H1 (cell line): ENCODE measurements around the gene XPOT. TPM values are rescaled to one million over a fixed set of nuclear protein-coding genes. Genes with fewer than 3 reads are reported as not detected.

Experiments
- CTCF ChIA-PET: fragments of 300-600 bp; sonication (Branson Sonifier 250); formaldehyde crosslinking; loops from one replicate; lab custom pipeline; 2021; ENCODE audit not compliant: partially characterized antibody; lab: Charles Lee
- POLR2A ChIA-PET: fragments of 300-600 bp; sonication (Branson Sonifier 250); formaldehyde crosslinking; loops from one replicate; lab custom pipeline; 2021; ENCODE audit warnings: inconsistent platforms; ENCODE audit not compliant: partially characterized antibody; lab: Charles Lee
- DNase-seq, 2 experiments: peaks; one replicate each; pipeline versions ENCODE4 v3.0.0 to v3.0.0-alpha.2; 2010 to 2022; ENCODE audit warnings: low spot score in 2 of 2, low read depth in 1 of 2, mixed read lengths in 1 of 2
- FAIRE-seq: peaks from 2 replicates; lab custom pipeline; 2011; peaks lifted over from hg19 to GRCh38; lab: Jason Lieb, UNC
- H2AFZ ChIP-seq: 2 replicates; pipeline ENCODE4 v1.8.1; 2012; ENCODE audit warnings: low read length, inconsistent platforms
- H2AK5ac ChIP-seq: 2 replicates; pipeline ENCODE4 v1.6.1; 2013; ENCODE audit warnings: low read depth, low read length
- H2BK120ac ChIP-seq: replicated peaks from 2 replicates; pipeline ENCODE3; 2013; ENCODE audit warnings: low read depth, low read length, inconsistent platforms
- H2BK12ac ChIP-seq: 2 replicates; pipeline ENCODE4 v1.6.1; 2013; ENCODE audit warnings: low read depth, low read length
- H2BK15ac ChIP-seq: 2 replicates; pipeline ENCODE4 v1.6.1; 2013; ENCODE audit warnings: low read length
- H2BK20ac ChIP-seq: 2 replicates; pipeline ENCODE4 v1.6.1; 2013; ENCODE audit warnings: low read length
- H2BK5ac ChIP-seq: 2 replicates; pipeline ENCODE4 v1.6.1; 2013; ENCODE audit warnings: low read depth, low read length
- H3K14ac ChIP-seq: 2 replicates; pipeline ENCODE4 v1.6.1; 2013; ENCODE audit warnings: inconsistent platforms; ENCODE audit not compliant: insufficient read length
- H3K18ac ChIP-seq: 2 replicates; pipeline ENCODE4 v1.6.1; 2013; ENCODE audit warnings: low read length; ENCODE audit errors: extremely low read depth
- H3K23ac ChIP-seq: 2 replicates; pipeline ENCODE4 v1.6.1; 2013; ENCODE audit warnings: inconsistent platforms; ENCODE audit not compliant: insufficient read length
- H3K23me2 ChIP-seq: 2 replicates; pipeline ENCODE4 v1.6.1; 2013; ENCODE audit warnings: low read depth, low read length
- H3K27ac ChIP-seq: 2 replicates; pipeline ENCODE4 v1.6.1; 2011; ENCODE audit warnings: low read depth, low read length, inconsistent platforms
- H3K27me3 ChIP-seq, 4 experiments: replicated peaks in 1 of 4; 1 replicate in 1 of 4; 2 replicates in 3 of 4; pipeline versions ENCODE4 v1.6.1 to v1.8.1; 2011 to 2013; ENCODE audit warnings: low read length in 3 of 4, mild to moderate bottlenecking in 3 of 4, inconsistent platforms in 2 of 4, mixed read lengths in 2 of 4, moderate library complexity in 1 of 4; ENCODE audit not compliant: control insufficient read depth in 3 of 4, insufficient read depth in 3 of 4; ENCODE audit errors: extremely low read depth in 1 of 4
- H3K36me3 ChIP-seq, 4 experiments: 2 replicates each; pipeline versions ENCODE4 v1.6.1 to v1.8.1; 2011 to 2013; ENCODE audit warnings: mild to moderate bottlenecking in 4 of 4, low read length in 3 of 4, moderate library complexity in 2 of 4, control low read depth in 1 of 4, inconsistent platforms in 1 of 4; ENCODE audit not compliant: insufficient read depth in 4 of 4, control insufficient read depth in 2 of 4
- H3K4ac ChIP-seq: replicated peaks from 2 replicates; pipeline ENCODE3; 2013; ENCODE audit warnings: low read length, low read depth, mixed read lengths, inconsistent platforms; ENCODE audit not compliant: insufficient read length
- H3K4me1 ChIP-seq, 4 experiments: replicated peaks in 1 of 4; 1 replicate in 1 of 4; 2 replicates in 3 of 4; pipeline versions ENCODE4 v1.6.1 to v1.8.1; 2011 to 2013; ENCODE audit warnings: low read length in 3 of 4, inconsistent platforms in 2 of 4, mixed read lengths in 1 of 4; ENCODE audit not compliant: insufficient read depth in 4 of 4, control insufficient read depth in 3 of 4
- H3K4me2 ChIP-seq, 2 experiments: 2 replicates each; pipeline versions ENCODE4 v1.6.1 to v1.8.1; 2011 to 2013; ENCODE audit warnings: low read depth in 2 of 2, low read length in 2 of 2, control low read depth in 1 of 2, inconsistent platforms in 1 of 2, mild to moderate bottlenecking in 1 of 2; ENCODE audit not compliant: insufficient read depth in 1 of 2
- H3K4me3 ChIP-seq, 4 experiments: fragments of 200-600, 300-600 bp in 1 of 4; sonication (generic), shearing (Covaris generic), sonication (Bioruptor Twin) in 1 of 4; 2 replicates each; pipeline versions ENCODE4 v1.5.1 to v1.8.1; 2011 to 2016; ENCODE audit warnings: low read length in 4 of 4, low read depth in 3 of 4, control low read depth in 2 of 4, inconsistent platforms in 2 of 4, mild to moderate bottlenecking in 2 of 4, mixed read lengths in 1 of 4, moderate library complexity in 1 of 4; ENCODE audit not compliant: insufficient read depth in 2 of 4; ENCODE audit errors: extremely low read depth in 1 of 4
- H3K56ac ChIP-seq: replicated peaks from 2 replicates; pipeline ENCODE3; 2013; ENCODE audit warnings: low read depth, mild to moderate bottlenecking, mixed read lengths, low read length, inconsistent platforms; ENCODE audit not compliant: insufficient read length
- H3K79me1 ChIP-seq: 2 replicates; pipeline ENCODE4 v1.6.1; 2013; ENCODE audit warnings: low read depth, low read length, control low read depth
- H3K79me2 ChIP-seq, 2 experiments: 2 replicates each; pipeline versions ENCODE4 v1.6.1 to v1.8.1; 2012 to 2013; ENCODE audit warnings: low read length in 2 of 2, mild to moderate bottlenecking in 2 of 2, inconsistent platforms in 1 of 2; ENCODE audit not compliant: insufficient read depth in 2 of 2, control insufficient read depth in 1 of 2
- H3K9ac ChIP-seq, 4 experiments: replicated peaks in 1 of 4; 1 replicate in 1 of 4; 2 replicates in 3 of 4; pipeline versions ENCODE4 v1.6.1 to v1.8.1; 2011 to 2013; ENCODE audit warnings: low read depth in 3 of 4, low read length in 3 of 4, control low read depth in 2 of 4, mild to moderate bottlenecking in 2 of 4, moderate library complexity in 2 of 4, inconsistent platforms in 1 of 4; ENCODE audit errors: extremely low read depth in 1 of 4
- H3K9me3 ChIP-seq, 2 experiments: 2 replicates each; pipeline versions ENCODE4 v1.6.1 to v1.8.1; 2012 to 2013; ENCODE audit warnings: mild to moderate bottlenecking in 2 of 2, moderate library complexity in 2 of 2, control low read depth in 1 of 2, inconsistent platforms in 1 of 2, low read depth in 1 of 2, low read length in 1 of 2, mixed read lengths in 1 of 2; ENCODE audit not compliant: insufficient read depth in 2 of 2
- H4K20me1 ChIP-seq, 2 experiments: replicated peaks in 1 of 2; 2 replicates each; pipeline versions ENCODE3 to v1.8.1; 2011 to 2013; ENCODE audit warnings: inconsistent platforms in 2 of 2, low read length in 2 of 2, mild to moderate bottlenecking in 1 of 2; ENCODE audit not compliant: insufficient read depth in 2 of 2, control insufficient read depth in 1 of 2
- H4K5ac ChIP-seq: 2 replicates; pipeline ENCODE4 v1.6.1; 2013; ENCODE audit warnings: low read length, low read depth, mixed read lengths, inconsistent platforms; ENCODE audit not compliant: insufficient read length
- H4K8ac ChIP-seq: 2 replicates; pipeline ENCODE4 v1.8.0; 2013; ENCODE audit warnings: mild to moderate bottlenecking, moderate library complexity, low read length, inconsistent platforms; ENCODE audit not compliant: insufficient read depth; ENCODE audit errors: extremely low read depth
- H4K91ac ChIP-seq: replicated peaks from 2 replicates; pipeline ENCODE3; 2013; ENCODE audit warnings: low read length, mixed read lengths, inconsistent platforms; ENCODE audit not compliant: insufficient read length
- CEBPB ChIP-seq: IDR thresholded peaks from 2 replicates; pipeline ENCODE4 v1.6.1; 2012; ENCODE audit warnings: low read depth, low read length
- HDAC6 ChIP-seq: IDR thresholded peaks from one replicate; pipeline ENCODE4 v1.7.1; 2012; ENCODE audit warnings: low read depth, mild to moderate bottlenecking, inconsistent platforms, low read length, moderate library complexity
- RBBP5 ChIP-seq: IDR thresholded peaks from 2 replicates; pipeline ENCODE4 v1.7.1; 2012; ENCODE audit warnings: low read depth, mild to moderate bottlenecking, inconsistent platforms, low read length, moderate library complexity, borderline replicate concordance
- RXRA ChIP-seq: IDR thresholded peaks from 2 replicates; pipeline ENCODE4 v1.6.1; 2011; ENCODE audit warnings: low read depth, mild to moderate bottlenecking, low read length, moderate library complexity; ENCODE audit not compliant: insufficient read depth
- SAP30 ChIP-seq: fragments of 300-600 bp; sonication (generic); IDR thresholded peaks from 2 replicates; pipeline ENCODE4 v1.7.1; 2012; ENCODE audit warnings: low read length, moderate library complexity, mild to moderate bottlenecking, inconsistent platforms; ENCODE audit not compliant: insufficient read depth, insufficient replicate concordance
- SIN3A ChIP-seq, 2 experiments: IDR thresholded peaks in 1 of 2; conservative IDR thresholded peaks in 1 of 2; 2 replicates each; pipeline ENCODE4 v1.6.1; 2011 to 2012; ENCODE audit warnings: low read length in 2 of 2, improper control_type of control experiment in 1 of 2, low read depth in 1 of 2, mild to moderate bottlenecking in 1 of 2
- SIX5 ChIP-seq: IDR thresholded peaks from 2 replicates; pipeline ENCODE4 v1.6.1; 2011; ENCODE audit warnings: mild to moderate bottlenecking, low read depth, low read length
- SP2 ChIP-seq: IDR thresholded peaks from 2 replicates; pipeline ENCODE4 v1.6.1; 2012; ENCODE audit warnings: mild to moderate bottlenecking, low read length, inconsistent platforms
- whole genome bisulfite sequencing, 2 experiments: shearing (Covaris generic) in 1 of 2; methylation state at CpG; one replicate each; pipeline versions ENCODE4 v1.1.6 to v1.1.7; 2013 to 2015; ENCODE audit warnings: low lambda C conversion rate in 2 of 2, mixed read lengths in 2 of 2, inconsistent platforms in 1 of 2, low coverage in 1 of 2, missing lambda C conversion rate in 1 of 2; ENCODE audit not compliant: insufficient replicate concordance in 2 of 2, insufficient coverage in 1 of 2, insufficient read length in 1 of 2; ENCODE audit errors: extremely low coverage in 1 of 2, missing lambda C conversion rate in 1 of 2; 5-methylcytosine and 5-hydroxymethylcytosine counted together
- polyA plus RNA-seq, 7 experiments: library from polyadenylated mRNA; depleted of rRNA in 3 of 7; stranded (reverse) in 5 of 7; unstranded in 2 of 7; fragments of >200 nt in 5 of 7; fragments of 200-250 nt in 2 of 7; gene quantifications; 1 replicate in 5 of 7; 2 replicates in 1 of 7; 4 replicates in 1 of 7; pipeline versions ENCODE4 v1.2.1 to v1.2.3, GENCODE V29; 2011 to 2013; ENCODE audit warnings: missing spikeins in 2 of 7, mixed read lengths in 2 of 7
- total RNA-seq: library from RNA; stranded (reverse); fragmentation: NEBNext Ultra II Directional; extraction: Animal tissue kit (Norgen Biotek cat#: 25700); gene quantifications from 2 replicates; pipeline ENCODE4 v1.2.1, GENCODE V29; 2021

XPOT gene
- total and polyA plus RNA-seq, 2 of the 8 experiments (the other 6 are each of a cell fraction or from before 2014, with no cell fraction given) = 38.8 to 176 TPM

DNA sequence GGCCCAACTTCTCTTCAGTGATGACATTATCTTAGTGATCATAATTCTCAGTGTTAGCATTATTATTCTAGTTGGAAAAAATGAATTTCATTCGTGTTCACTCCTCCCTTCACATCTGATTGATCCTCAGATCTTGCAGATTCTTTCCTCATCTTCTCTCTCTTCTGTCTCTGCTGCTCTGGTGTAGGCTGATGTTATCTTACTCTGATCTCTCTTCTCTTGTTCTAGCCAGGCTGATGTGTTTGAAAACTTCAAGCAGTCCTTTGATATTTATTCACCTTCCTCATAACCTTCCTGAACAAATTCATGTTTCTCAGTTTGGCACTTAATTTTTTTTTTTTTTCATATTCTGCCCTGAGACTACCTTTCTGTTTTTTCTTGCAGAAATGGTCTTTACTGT lies 42.1 kb downstream of the XPOT start:
- FAIRE-seq (no peak), DNase-seq (no peak)
- no peak overlapping the region for H3K23ac ChIP-seq
- peaks cover 15 to 69% (median 45%) of the 10 kb centered on the region in 4 experiments for H3K36me3 ChIP-seq
- no peak overlapping the region for H4K5ac ChIP-seq
- no peak overlapping the region for H2BK5ac ChIP-seq
- H3K9me3 ChIP-seq = no peaks in the 10 kb centered on the region
- H2BK20ac ChIP-seq = no peak overlapping the region
- no peak overlapping the region for H4K8ac ChIP-seq
- POLR2A ChIA-PET = interaction anchor here (1.0 kb wide), 1 partner anchor 14 kb away, joined by 3 read pairs; no protein-coding TSS in a partner anchor
- no peak overlapping the region for H3K4me3 ChIP-seq
- no peak overlapping the region for H3K27ac ChIP-seq
- no peaks in the 10 kb centered on the region; the same call in 1 of the 2 replicates for H3K23me2 ChIP-seq
- H4K91ac ChIP-seq = no peak overlapping the region
- H4K20me1 ChIP-seq = peaks cover 2 to 4% of the 10 kb centered on the region in 2 experiments
- H3K79me1 ChIP-seq = no peaks in the 10 kb centered on the region
- H3K18ac ChIP-seq = no peak overlapping the region
- no peak overlapping the region for H2AK5ac ChIP-seq
- no peak overlapping the region for H2BK15ac ChIP-seq
- no peak overlapping the region for H3K4me2 ChIP-seq
- no peaks in the 10 kb centered on the region for H3K79me2 ChIP-seq
- H3K56ac ChIP-seq = no peak overlapping the region
- TF ChIP-seq RXRA (no peak), SIX5 (no peak), RBBP5 (no peak), HDAC6 (no peak), SP2 (no peak), SAP30 (no peak), SIN3A (conservative IDR thresholded peaks at IDR 0.05 in 1 of 2, IDR thresholded peaks at IDR 0.05 in 1 of 2; ENCODE audit: low read depth in 1 of 2, low read length in 2 of 2) (no peak), CEBPB (no peak)
- H2BK120ac ChIP-seq = no peak overlapping the region
- CTCF ChIA-PET = no interaction called here
- H3K4ac ChIP-seq = no peak overlapping the region
- H3K4me1 ChIP-seq = peaks cover 0 to 6% (median 3%) of the 10 kb centered on the region in 4 experiments; a peak in 2 of 7 replicates
- no peaks in the 10 kb centered on the region for H3K27me3 ChIP-seq
- H2BK12ac ChIP-seq = no peak overlapping the region
- 75% methylated on average over 1 of the region's 1 CpG; no CpG with 5 or more reads in 1 of the 2 experiments for WGBS, 2 experiments
- no peak overlapping the region for H2AFZ ChIP-seq
- no peak overlapping the region for H3K14ac ChIP-seq
- no peak overlapping the region for H3K9ac ChIP-seq
